Stimulated activated CD4-positive, alpha-beta T cell treated with anti-CD3 and anti-CD28 coated beads, TNF-alpha, amount 100 ng/mL, for 1 hour (primary cell): ENCODE data around the gene ARV1.
"Not testable (repeated sequence)": the region's sequence is repeated elsewhere in the genome, so short reads cannot be mapped to it uniquely, and the experiment has no call there.

Experiments used
- DNase-seq, 3 donors: peaks; one replicate each; pipeline ENCODE4 v3.0.0-alpha.2; 2020; ENCODE audit warnings: low read depth in 3 of 3, low spot score in 1 of 3

Gene ARV1

DNA sequence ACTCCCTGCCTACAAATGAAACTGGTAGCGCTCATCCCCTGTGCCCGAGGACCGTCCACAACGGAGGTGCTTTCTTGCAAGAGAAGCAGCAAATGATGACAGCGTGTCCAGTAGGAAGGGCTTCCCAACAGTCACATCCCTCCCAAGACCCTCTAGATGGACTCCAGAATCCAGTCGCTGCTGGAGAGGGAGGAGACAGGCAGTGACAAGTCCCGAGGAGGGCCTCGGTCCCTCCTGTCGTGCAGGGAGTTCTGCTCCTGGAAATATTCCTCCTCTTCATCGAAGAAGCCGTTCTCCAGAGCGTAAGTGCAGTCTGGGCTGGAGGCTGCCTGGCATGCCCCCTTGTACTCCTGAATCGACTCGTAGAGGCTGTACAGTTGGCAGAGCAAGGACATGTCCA, 40.8 kb downstream of the ARV1 start:
- no peak for DNase-seq

DNA sequence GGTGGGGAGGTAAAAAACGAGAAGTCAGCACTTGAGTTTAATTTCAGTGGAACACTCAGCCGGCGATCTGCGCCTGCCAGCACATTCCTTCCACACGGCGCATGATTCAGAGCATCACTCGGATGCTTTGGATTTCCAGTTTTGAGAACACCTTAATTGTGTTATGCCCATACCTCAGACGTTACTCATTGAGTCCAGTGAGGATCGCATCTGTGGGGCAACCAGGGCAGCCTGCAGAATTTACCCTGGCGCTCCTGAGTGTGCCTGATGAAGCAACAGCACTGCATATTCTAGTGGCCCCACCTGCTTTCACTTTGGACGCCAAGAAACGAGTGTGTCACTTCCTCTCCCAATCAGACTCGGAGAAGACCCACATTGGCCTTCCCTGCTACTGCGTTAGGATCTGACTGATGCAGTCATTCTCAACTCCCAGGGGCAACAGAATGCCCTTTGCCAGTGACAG, 41.3 kb downstream of the ARV1 start:
- no peak for DNase-seq

DNA sequence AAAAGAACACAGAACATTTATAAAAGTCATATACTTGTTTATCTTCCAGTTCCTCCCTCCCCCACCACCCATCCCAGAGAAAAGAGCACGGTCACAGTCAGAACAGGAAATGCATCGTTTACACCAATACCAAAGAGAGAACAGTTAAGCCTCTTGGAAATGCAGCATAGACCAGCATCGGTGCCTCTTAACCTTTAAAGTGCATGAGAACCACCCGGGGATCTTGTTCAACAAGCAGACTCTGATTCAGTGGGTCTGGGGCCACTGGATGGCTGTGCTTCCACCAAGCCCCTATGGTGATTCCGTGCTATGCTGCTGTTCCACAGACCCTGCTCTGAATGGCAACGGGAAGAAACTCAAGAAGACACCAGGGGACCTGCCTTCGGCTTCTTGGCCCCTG, 41.9 kb downstream of the ARV1 start:
- DNase-seq: no peak

- no peak for DNase-seq
These were observed 42.7 kb downstream of the ARV1 start for GRCh38 chr1:231021540-231022031.

DNA sequence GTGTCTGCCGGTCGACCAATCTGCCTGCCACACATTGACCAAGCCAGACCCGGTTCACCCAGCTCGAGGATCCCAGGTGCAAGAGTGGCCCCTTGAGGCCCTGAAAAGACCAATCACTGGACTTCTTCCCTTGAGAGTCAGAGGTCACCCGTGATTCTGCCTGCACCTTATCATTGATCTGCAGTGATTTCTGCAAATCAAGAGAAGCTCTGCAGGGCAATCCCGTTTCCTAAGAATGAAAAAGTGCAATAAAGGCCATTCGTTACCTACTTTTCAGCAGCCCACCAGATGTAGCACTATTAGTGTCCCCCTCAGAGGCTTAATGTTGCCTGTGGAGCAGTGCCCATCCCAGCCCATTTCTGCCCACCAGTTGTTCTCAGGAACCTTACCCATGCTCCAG, 43.6 kb downstream of the ARV1 start:
- not testable (repeated sequence) for DNase-seq

- DNase-seq: no peak
These were observed 44.3 kb downstream of the ARV1 start for GRCh38 chr1:231023150-231023549.

GRCh38 chr1:231026576-231026975, 47.7 kb downstream of the ARV1 start:
- DNase-seq: no peak

GRCh38 chr1:231027136-231027925, 48.4 kb downstream of the ARV1 start:
- no peak for DNase-seq

GRCh38 chr1:231027971-231028370, 49.1 kb downstream of the ARV1 start:
- DNase-seq: no peak

- DNase-seq: no peak
These were observed 49.8 kb downstream of the ARV1 start for GRCh38 chr1:231028682-231029081.

DNA sequence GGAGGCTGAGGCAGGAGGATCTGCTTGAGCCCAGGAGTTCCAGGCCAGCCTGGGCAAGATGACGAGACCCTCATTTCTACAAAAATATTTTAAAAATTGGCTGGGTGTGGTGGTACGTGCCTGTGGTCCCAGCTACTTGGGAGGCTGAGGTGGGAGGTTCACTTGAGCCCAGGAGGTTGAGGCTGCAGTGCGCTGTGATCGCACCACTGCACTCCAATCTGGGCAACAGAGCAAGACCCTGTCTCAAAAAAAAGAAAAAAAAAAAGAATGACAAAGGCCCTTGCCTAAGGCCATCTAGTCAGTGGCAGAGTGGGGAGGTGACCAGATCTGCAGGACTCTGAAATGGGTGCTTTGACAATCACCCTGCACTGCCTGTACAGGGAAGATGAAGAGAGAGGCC, 50.4 kb downstream of the ARV1 start:
- DNase-seq: not testable (repeated sequence)

- DNase-seq: no peak
These were observed 50.9 kb downstream of the ARV1 start for GRCh38 chr1:231029841-231030240.

DNA sequence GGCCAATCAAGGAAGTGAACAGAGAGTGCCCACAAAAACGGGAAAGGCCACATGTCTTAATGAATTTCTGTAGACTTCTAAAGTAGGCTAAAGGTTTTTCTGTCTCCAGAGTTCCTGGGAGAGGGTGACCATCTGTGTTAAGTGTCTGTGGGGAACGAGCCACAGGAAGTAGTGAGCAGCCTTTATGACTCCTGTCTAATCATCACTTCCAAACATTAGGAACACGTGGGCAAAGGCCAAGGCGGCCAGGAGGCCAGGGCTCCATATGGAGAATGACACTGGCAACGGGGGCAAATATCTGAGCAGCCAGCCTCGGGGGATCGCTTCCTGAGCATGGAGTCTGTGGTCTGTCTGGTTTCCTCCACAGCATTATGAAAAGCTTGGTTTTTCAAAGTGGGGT, 54.1 kb downstream of the ARV1 start:
- no peak for DNase-seq

DNA sequence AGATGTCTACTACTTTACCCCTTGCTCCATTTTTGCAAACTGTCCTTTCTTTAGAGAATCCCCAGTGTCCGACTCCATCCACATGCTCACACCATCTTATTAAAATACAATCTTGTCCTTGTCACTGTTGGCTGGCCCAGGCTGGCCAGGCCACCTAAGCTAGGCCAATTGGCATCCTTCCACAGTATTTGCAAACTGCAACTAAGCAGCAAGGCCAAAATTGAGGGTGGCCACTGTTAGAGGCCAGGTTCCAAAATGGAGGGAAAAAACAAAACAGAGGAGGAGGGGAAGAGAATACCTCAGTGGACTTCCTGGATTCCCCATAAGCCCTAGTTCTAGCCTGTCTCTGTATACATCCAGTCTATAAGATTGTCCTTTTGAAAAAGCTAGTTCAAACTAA, 56.9 kb downstream of the ARV1 start:
- DNase-seq: no peak

DNA sequence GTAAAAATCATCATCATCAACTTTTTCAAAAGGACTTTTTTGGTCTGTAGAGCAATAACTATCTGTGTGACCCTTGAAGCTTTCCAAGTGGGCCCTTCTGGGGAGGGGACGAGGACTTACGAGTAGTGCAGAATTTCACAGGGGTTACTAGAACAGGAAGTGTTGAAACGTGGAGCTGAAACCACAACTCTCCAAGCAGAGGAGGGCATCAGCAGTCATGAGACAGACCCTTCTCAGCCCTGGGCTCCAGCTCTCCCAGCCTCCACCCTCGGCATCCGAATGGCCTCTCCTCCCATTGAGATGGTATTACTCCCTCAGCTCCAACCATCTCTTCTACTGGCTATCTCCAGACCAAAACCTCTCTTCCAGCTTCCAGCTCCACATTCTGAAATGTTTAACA, 57.5 kb downstream of the ARV1 start:
- no peak for DNase-seq

- no peak for DNase-seq
These were observed 59.0 kb downstream of the ARV1 start for GRCh38 chr1:231037585-231038517.

- peak in 1 of 3 donors; percentile 25 for DNase-seq
These were observed 60.5 kb downstream of the ARV1 start for GRCh38 chr1:231039161-231040018.

GRCh38 chr1:231040019-231040799, 61.3 kb downstream of the ARV1 start, which contains the start of gene FAM89A:
TSS of gene FAM89A (minus strand) at chr1:231040254. CDS start at chr1:231040211, 43 bp downstream.
- peak; percentile 36 to 68 (median 45) for DNase-seq

DNA sequence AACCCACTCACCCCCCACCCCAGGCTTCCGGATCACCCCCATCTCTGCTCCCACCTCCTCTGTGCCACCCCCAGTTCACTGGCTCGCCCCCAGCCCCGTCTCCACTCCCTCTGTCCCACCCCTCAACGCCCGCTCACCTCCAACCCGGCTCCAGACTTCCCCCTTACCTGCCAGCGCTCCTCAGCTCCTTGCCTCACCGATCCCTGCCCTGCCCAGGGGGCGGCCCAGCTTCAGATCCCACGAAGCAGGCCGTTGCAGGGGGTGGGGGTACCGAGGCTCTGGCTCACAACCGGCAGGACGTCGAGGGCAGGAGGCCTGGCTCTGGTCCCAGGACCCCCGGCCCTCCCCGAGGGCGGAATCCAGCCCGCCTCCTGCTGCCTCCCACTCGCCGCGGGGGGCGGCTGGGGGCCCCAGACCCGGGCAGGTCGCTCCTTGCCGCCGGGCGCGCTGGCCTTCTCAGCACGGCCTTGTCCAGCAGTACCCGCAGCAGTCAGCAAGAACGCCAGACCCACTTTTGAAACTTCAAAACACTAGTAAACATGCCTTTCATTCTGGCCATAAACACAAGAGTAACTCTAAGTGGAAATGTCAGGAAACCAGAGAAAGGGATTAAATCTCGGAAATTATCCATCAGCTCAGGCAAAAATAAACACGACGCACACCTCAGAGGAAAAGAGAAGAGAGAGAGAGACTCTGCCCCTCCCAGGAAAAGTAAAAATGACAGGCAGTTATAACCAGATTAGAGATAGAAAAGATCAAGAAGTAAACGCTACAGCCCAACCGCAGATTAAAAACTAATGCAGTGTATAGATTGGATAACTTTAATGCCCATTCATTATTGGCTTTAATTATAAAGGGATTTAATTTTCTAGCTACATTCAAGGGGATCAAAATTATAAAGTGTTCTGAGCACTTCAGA, 62.2 kb downstream of the ARV1 start:
- DNase-seq: no peak
